Activated gamma-delta T cell (primary cell): ENCODE data around the gene TREML2.
"Not testable (repeated sequence)": the region's sequence is repeated elsewhere in the genome, so short reads cannot be mapped to it uniquely, and the experiment has no call there.

Experiments
- DNase-seq: peaks from one replicate; lab custom pipeline; 2025; lab: John Stamatoyannopoulos, UW
- total RNA-seq, 2 donors: gene quantifications; one replicate each; lab custom pipeline; 2026; lab: John Stamatoyannopoulos, UW

Gene TREML2, protein sequence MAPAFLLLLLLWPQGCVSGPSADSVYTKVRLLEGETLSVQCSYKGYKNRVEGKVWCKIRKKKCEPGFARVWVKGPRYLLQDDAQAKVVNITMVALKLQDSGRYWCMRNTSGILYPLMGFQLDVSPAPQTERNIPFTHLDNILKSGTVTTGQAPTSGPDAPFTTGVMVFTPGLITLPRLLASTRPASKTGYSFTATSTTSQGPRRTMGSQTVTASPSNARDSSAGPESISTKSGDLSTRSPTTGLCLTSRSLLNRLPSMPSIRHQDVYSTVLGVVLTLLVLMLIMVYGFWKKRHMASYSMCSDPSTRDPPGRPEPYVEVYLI
- total RNA-seq = 1.5 to 2.7 reads per million in 2 donors

DNA sequence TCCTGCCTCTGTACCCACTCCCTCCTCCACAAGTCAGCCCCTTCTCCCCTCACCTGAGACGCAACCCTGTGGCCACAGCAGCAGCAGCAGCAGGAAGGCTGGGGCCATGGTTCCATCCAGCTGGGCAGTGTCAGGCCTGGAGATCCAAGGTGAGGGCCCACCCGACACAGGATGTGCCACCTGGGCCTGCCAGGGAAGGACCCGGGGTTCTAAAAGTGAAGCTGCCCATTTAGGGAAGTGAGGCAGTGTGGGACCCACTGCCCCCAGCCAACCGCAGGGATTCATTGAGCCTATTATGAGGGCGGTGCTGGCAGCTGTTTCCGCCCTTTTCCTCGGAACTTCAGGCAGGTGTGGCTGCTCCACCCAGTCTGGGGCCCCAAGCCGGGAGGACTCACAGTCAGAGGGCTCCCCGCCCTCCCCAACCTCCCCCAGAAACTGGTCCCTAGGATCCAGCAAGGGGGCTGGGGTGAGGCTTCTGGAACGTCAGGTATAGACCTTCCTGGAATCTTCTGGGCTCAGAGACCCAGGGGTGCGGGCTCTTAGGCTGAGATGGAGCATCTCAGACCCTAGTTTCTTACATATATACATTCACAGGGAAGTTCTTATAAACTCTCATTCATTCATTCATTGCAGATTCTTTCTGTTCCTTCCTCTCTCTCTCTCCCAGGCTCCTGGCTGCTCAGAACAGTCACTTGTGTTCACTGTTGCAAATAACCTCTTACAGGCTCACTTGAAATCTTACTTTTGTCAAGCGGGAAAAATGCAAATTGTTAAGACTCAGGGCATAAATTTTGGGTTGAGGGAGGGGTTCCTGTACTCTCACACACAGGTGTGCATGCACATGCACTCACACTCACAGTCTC is at the start of gene TREML2:
TREML2 (minus strand) TSS at position 249 of the 863 bp plus-strand sequence; CDS start at position 108, 141 bp downstream.
- DNase-seq = no peak

GRCh38 chr6:41247882-41248705 is 47.1 kb upstream of the TREML2 start:
- DNase-seq = no peak

DNA sequence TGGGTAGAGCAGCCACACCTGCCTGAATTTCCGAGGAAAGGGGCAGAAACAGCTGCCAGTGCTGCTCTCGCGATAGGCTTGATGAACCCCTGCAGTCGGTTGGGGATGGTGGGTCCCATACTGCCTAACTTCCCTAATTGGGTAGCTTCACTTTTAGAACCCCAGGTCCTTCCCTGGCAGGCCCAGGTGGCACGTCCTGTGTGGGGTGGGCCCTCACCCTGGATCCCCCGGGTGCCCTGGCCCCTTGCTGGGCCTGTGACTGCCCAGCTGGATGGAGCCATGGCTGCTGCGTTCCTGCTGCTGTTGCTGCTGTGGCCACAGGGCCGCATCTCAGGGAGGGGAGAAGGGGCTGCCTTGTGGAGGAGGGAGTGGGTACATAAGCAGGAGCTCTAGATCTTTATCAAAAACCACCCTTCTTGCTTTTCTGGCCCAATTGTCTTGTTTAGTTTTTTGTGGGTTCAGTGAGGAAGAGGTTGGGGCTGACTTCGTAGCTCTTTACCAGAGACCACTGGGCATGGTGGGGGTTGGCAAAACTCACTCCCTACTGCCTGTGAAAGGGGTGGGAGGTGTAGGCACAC is 46.4 kb upstream of the TREML2 start:
- DNase-seq = no peak

DNA sequence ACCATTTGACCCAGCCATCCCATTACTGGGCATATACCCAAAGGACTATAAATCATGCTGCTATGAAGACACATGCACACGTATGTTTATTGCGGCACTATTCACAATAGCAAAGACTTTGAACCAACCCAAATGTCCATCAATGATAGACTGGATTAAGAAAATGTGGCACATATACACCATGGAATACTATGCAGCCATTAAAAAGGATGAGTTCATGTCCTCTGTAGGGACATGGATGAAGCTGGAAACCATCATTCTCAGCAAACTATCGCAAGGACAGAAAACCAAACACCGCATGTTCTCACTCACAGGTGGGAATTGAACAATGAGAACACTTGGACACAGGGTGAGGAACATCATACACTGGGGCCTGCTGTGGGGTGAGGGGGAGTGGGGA is 45.6 kb upstream of the TREML2 start:
- not testable (repeated sequence) for DNase-seq

- DNase-seq = no peak
Measured at GRCh38 chr6:41239467-41240159, 38.7 kb upstream of the TREML2 start.

- no peak for DNase-seq
Measured at GRCh38 chr6:41237128-41237527, 36.2 kb upstream of the TREML2 start.

DNA sequence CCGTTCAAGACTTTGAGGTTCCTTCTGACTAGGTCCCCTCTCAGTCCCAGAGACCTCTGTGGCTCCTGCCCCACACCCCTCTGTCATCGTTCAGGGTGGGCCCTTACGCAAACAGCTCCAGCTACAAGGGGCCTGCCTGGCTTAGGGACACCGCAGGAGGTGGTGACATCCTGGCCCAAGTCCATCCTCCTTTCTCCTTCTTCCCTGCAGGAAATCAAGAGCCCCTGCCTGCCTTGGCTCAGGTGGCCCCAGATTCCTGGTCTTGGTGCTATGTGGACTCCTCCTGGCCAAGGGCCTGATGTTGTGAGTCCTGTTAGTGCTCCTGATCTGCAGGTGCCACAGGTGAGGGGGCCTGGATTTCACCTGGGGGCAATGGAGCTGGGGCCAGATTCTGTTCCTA is 35.3 kb upstream of the TREML2 start:
- DNase-seq = no peak

- DNase-seq = no peak
Measured at GRCh38 chr6:41232667-41233066, 31.7 kb upstream of the TREML2 start.

- DNase-seq = no peak
Measured at GRCh38 chr6:41231246-41231645, 30.3 kb upstream of the TREML2 start.

- no peak for DNase-seq
Measured at GRCh38 chr6:41229721-41230120, 28.8 kb upstream of the TREML2 start.

GRCh38 chr6:41228616-41229015 is 27.7 kb upstream of the TREML2 start:
- DNase-seq = no peak

DNA sequence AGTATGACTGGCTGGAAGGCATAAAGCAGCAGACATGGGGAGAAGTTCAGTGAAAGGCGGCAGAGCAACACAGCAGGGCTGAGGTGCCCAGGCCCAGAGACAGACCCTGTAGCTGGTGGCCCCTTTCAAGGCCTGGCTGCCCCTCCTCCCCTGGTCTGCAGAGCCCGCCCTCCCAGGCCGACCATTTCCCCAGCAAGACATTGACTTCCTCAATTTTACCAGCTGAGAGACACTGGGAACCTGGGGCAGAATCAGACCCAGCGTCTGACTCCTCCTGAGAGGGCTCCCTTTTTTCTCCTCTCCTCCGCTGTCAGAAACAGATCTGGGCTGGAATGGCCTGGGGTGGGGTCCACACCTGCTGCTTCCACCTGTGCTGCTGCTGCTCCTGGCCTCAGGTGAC is 27.1 kb upstream of the TREML2 start, which contains the start of gene TREML4:
TREML4 (plus strand) TSS at position 254 of the 400 bp plus-strand sequence; CDS start at position 333, 79 bp downstream.
- no peak for DNase-seq

GRCh38 chr6:41226752-41227151 is 25.8 kb upstream of the TREML2 start:
- DNase-seq = no peak

GRCh38 chr6:41224800-41225199 is 23.9 kb upstream of the TREML2 start:
- no peak for DNase-seq

DNA sequence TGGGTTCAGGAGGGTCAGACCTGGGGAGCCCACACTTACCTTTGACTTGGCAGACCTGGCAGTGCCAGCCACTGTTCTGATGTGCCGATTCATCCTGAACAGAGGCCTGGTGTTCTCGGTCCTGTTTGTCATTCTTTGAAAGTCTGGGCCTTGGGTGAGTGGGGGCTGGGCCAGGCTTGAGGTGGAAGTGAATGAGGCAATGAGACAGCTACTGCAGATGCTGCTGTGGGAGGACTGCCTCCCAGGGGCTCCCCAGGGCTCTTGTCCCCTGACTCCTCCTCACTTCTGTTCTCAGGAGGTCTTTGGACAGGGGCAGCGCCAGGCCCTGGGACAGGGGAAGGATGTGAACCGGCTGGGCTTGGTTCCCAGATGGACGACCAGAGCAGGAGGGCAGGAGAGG is 21.6 kb upstream of the TREML2 start:
- DNase-seq = no peak

DNA sequence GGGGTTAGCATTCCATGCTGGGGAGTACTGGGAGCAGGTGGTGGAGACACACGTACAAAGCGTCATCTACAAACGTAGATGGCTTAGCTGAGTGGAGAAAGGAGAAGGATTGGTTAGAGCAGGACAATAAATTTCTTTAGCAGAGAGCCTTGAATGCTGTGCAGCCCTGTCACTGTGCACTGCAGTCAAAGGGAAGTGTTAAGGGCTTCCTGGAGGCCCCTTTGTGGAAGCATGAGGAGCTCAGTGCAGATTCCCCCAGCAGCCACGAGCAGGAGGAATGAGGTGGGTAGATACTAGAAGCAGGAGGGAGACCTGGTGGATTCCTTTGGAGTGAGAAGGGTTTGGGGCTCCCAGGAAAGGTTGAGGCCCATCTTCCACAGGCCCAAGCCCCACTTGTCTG is 21.1 kb upstream of the TREML2 start:
- no peak for DNase-seq

- no peak for DNase-seq
Measured at GRCh38 chr6:41216616-41217015, 15.7 kb upstream of the TREML2 start.

GRCh38 chr6:41215777-41216176 is 14.8 kb upstream of the TREML2 start:
- DNase-seq = no peak

DNA sequence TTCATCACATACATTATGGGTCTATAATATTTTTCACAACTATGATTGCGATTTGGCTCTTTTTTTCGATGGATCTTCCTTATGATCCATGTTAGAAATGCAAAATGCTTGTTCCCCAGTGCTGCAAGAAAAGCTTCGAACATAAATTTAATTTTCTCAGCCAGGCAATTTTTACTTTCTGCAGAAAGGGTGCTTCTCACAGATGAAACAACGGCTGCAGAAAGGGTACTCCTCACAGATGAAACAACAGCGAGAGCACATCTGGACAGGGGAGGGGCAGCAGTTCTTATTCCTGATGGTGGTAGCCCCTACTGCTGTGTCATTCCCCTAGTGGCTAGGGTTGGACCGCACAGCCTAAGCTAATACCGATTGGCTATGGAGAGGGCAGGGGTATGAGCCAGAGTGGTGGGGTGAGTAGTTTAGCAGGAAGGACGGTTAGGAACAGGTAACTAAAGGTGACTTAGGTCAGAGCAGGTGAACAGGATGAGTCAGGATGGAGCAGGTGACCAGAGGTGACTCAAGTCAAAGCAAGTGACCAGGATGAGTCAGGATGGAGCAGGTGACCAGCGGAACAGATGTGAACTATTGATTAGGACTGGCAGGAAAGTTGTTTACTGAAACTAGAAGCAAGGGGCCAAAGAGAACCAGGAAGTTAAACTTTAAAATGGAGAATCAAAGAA is 13.8 kb upstream of the TREML2 start:
- DNase-seq = no peak

GRCh38 chr6:41209547-41210320 is 8.8 kb upstream of the TREML2 start:
- DNase-seq = no peak
